GM12878 (cell line): ENCODE data around the gene PTPRM. TPM values are rescaled to one million over a fixed set of nuclear protein-coding genes. Genes with fewer than 3 reads are reported as not detected.

Experiments
- ATAC-seq: fragments of 200-7000 bp; cut with Tn5 transposase; 3 replicates; pipeline ENCODE4 v1.9.1; 2020; ENCODE audit warnings: mild to moderate bottlenecking, moderate library complexity
- BruUV-seq: library from RNA; stranded (reverse); fragments of 400-500 nt; replicated peaks from 2 replicates; lab custom pipeline; 2021; lab: Mats Ljungman, UMichigan
- CTCF ChIA-PET: fragments of 300-600 bp; sonication (Branson Sonifier 250); formaldehyde crosslinking; extraction: SDS; loops from one replicate; lab custom pipeline; 2021; ENCODE audit warnings: inconsistent platforms; lab: Yijun Ruan, JAX
- POLR2A ChIA-PET: fragments of 350-600 bp; formaldehyde crosslinking; extraction: SDS; loops from one replicate; lab custom pipeline; 2021; ENCODE audit warnings: inconsistent platforms; lab: Charles Lee
- RAD21 ChIA-PET: fragments of 300-600 bp; sonication (Branson Sonifier 250); formaldehyde crosslinking; loops from one replicate; lab custom pipeline; 2023; ENCODE audit warnings: antibody characterized with exemption; ENCODE audit not compliant: unreplicated experiment; lab: Charles Lee
- SMC1A ChIA-PET: fragments of 300-600 bp; sonication (Branson Sonifier 250); formaldehyde crosslinking; loops from one replicate; lab custom pipeline; 2023; ENCODE audit not compliant: unreplicated experiment, uncharacterized antibody; lab: Charles Lee
- DNase-seq: peaks from one replicate; pipeline ENCODE4 v3.0.0-alpha.2; 2011; ENCODE audit warnings: low read depth, low spot score
- FAIRE-seq: peaks from 3 replicates; lab custom pipeline; 2011; peaks lifted over from hg19 to GRCh38; lab: Jason Lieb, UNC
- H2AFZ ChIP-seq: 2 replicates; pipeline ENCODE4 v1.6.0; 2011; ENCODE audit warnings: low read depth, low read length, control low read depth; ENCODE audit not compliant: control insufficient read depth
- H3K27ac ChIP-seq: 2 replicates; pipeline ENCODE4 v1.5.1; 2011; ENCODE audit warnings: control low read depth; ENCODE audit not compliant: control insufficient read depth, insufficient read depth
- H3K27me3 ChIP-seq, 2 experiments: replicated peaks in 1 of 2; 2 replicates each; pipeline versions ENCODE4 v1.6.0 to v1.6.1; 2011; ENCODE audit warnings: low read length in 1 of 2; ENCODE audit not compliant: control insufficient read depth in 2 of 2, insufficient read depth in 2 of 2
- H3K36me3 ChIP-seq, 2 experiments: 2 replicates each; pipeline ENCODE4 v1.5.1; 2011; ENCODE audit warnings: low read length in 1 of 2; ENCODE audit not compliant: control insufficient read depth in 2 of 2, insufficient read depth in 2 of 2
- H3K4me1 ChIP-seq: 2 replicates; pipeline ENCODE4 v1.6.1; 2011; ENCODE audit warnings: mild to moderate bottlenecking, low read length, moderate library complexity, mixed read lengths; ENCODE audit not compliant: control insufficient read depth, insufficient read depth
- H3K4me2 ChIP-seq: 2 replicates; pipeline ENCODE4 v1.6.0; 2011; ENCODE audit warnings: control low read depth; ENCODE audit not compliant: control insufficient read depth, insufficient read depth
- H3K4me3 ChIP-seq: fragments of 200-600 bp; sonication (generic); 2 replicates; pipeline ENCODE4 v1.5.1; 2016
- H3K79me2 ChIP-seq: 2 replicates; pipeline ENCODE4 v1.6.0; 2011; ENCODE audit warnings: low read length; ENCODE audit not compliant: control insufficient read depth, insufficient read depth
- H3K9ac ChIP-seq: 2 replicates; pipeline ENCODE4 v1.8.0; 2011; ENCODE audit warnings: low read length, control low read depth, mixed read lengths; ENCODE audit not compliant: control insufficient read depth, insufficient read depth
- H3K9me3 ChIP-seq: replicated peaks from 3 replicates; pipeline ENCODE4 v1.5.1; 2011; ENCODE audit warnings: mild to moderate bottlenecking, low read length; ENCODE audit not compliant: control insufficient read depth, insufficient read depth
- H4K20me1 ChIP-seq: 2 replicates; pipeline ENCODE4 v1.6.0; 2011; ENCODE audit not compliant: control insufficient read depth, insufficient read depth
- ATF7 ChIP-seq: fragments of 450-650 bp; IDR thresholded peaks from 2 replicates; pipeline ENCODE4 v1.6.1; 2016; ENCODE audit warnings: low read depth, mild to moderate bottlenecking
- BMI1 ChIP-seq: fragments of 450-650 bp; IDR thresholded peaks from 2 replicates; pipeline ENCODE4 v1.6.1; 2016; ENCODE audit warnings: mild to moderate bottlenecking, moderate library complexity, borderline replicate concordance
- CHD2 ChIP-seq: IDR thresholded peaks from 2 replicates; pipeline ENCODE4 v1.6.1; 2011; ENCODE audit warnings: low read depth, low read length, improper control_type of control experiment, borderline replicate concordance
- MXI1 ChIP-seq: fragments of 150-350 bp; IDR thresholded peaks from 2 replicates; pipeline ENCODE4 v1.6.1; 2011; ENCODE audit warnings: low read depth, mild to moderate bottlenecking, inconsistent platforms, low read length, improper control_type of control experiment
- MYB ChIP-seq: fragments of 150-350 bp; IDR thresholded peaks from 2 replicates; pipeline ENCODE4 v1.6.1; 2014; ENCODE audit warnings: mild to moderate bottlenecking, low read depth, low read length, borderline replicate concordance
- SMC3 ChIP-seq: IDR thresholded peaks from 2 replicates; pipeline ENCODE4 v1.6.1; 2011; ENCODE audit warnings: low read length, improper control_type of control experiment, borderline replicate concordance
- SUPT20H ChIP-seq: IDR thresholded peaks from 2 replicates; pipeline ENCODE4 v1.6.1; 2011; ENCODE audit warnings: low read depth, mild to moderate bottlenecking, low read length, moderate library complexity, borderline replicate concordance; ENCODE audit not compliant: control insufficient read depth
- SUZ12 ChIP-seq: fragments of 200-600 bp; sonication (generic); IDR thresholded peaks from one replicate; pipeline ENCODE4 v1.6.1; 2018; ENCODE audit warnings: antibody characterized with exemption, mild to moderate bottlenecking; ENCODE audit not compliant: unreplicated experiment
- WRNIP1 ChIP-seq: IDR thresholded peaks from 2 replicates; pipeline ENCODE4 v1.6.1; 2011; ENCODE audit warnings: low read depth, low read length, improper control_type of control experiment, borderline replicate concordance
- ZNF274 ChIP-seq: IDR thresholded peaks from one replicate; pipeline ENCODE4 v1.8.0; 2011; ENCODE audit not compliant: insufficient read length, insufficient read depth
- in situ Hi-C: fragments of 300-500 bp; cut with MboI; formaldehyde crosslinking; loops from 9 replicates; pipeline ENCODE4 v1.14.3; 2018; ENCODE audit warnings: mixed read lengths
- intact Hi-C: fragments of 100-400 bp; cut with micrococcal nuclease; formaldehyde crosslinking; loops from one replicate; pipeline ENCODE4 v1.14.2; 2022; ENCODE audit not compliant: unreplicated experiment
- polyA plus RNA-seq, 11 experiments: library from polyadenylated mRNA; depleted of rRNA in 4 of 11; unstranded in 6 of 11; stranded (reverse) in 5 of 11; fragments of >200 nt; fragmentation: Nextera tagmentation in 4 of 11; fragmentation: Illumina TruSeq in 1 of 11; extraction: Ambion mirVana in 4 of 11; extraction: Trizol in 1 of 11; gene quantifications; 1 replicate in 1 of 11; 2 replicates in 10 of 11; pipeline versions ENCODE4 v1.2.1 to v1.2.3, GENCODE V29; 2011 to 2016; ENCODE audit warnings: inconsistent platforms in 2 of 11, missing spikeins in 2 of 11, low read depth in 1 of 11
- total RNA-seq, 4 experiments: library from RNA; depleted of rRNA in 3 of 4; stranded (reverse); fragments of >200 nt in 3 of 4; fragmentation: Illumina TruSeq in 1 of 4; extraction: Trizol in 1 of 4; gene quantifications; 2 replicates each; pipeline versions ENCODE4 v1.2.1 to v1.2.3, GENCODE V29; 2013 to 2021
- TF ChIP-seq, protein P1 (sequence below): fragments of 450-650 bp; IDR thresholded peaks from 2 replicates; pipeline ENCODE4 v1.6.1; 2018; ENCODE audit warnings: mild to moderate bottlenecking, low read depth, moderate library complexity; ENCODE audit not compliant: partially characterized antibody
- TF ChIP-seq, protein P2 (sequence below): IDR thresholded peaks from 2 replicates; pipeline ENCODE4 v1.6.1; 2011; ENCODE audit warnings: mild to moderate bottlenecking, low read depth, low read length, moderate library complexity; ENCODE audit not compliant: insufficient replicate concordance
- TF ChIP-seq, protein P3 (sequence below): fragments of 450-650 bp; IDR thresholded peaks from 2 replicates; pipeline ENCODE4 v1.6.1; 2014; ENCODE audit warnings: mild to moderate bottlenecking
- TF ChIP-seq, protein P4 (sequence below): fragments of 450-650 bp; IDR thresholded peaks from 2 replicates; pipeline ENCODE4 v1.6.1; 2017; ENCODE audit warnings: antibody characterized with exemption, mild to moderate bottlenecking, moderate library complexity

The PTPRM gene
- total and polyA plus RNA-seq, 10 of the 15 experiments (the other 5 are each of a cell fraction or from before 2014, with no cell fraction given): 0.07 to 22.6 (median 0.60) TPM

DNA sequence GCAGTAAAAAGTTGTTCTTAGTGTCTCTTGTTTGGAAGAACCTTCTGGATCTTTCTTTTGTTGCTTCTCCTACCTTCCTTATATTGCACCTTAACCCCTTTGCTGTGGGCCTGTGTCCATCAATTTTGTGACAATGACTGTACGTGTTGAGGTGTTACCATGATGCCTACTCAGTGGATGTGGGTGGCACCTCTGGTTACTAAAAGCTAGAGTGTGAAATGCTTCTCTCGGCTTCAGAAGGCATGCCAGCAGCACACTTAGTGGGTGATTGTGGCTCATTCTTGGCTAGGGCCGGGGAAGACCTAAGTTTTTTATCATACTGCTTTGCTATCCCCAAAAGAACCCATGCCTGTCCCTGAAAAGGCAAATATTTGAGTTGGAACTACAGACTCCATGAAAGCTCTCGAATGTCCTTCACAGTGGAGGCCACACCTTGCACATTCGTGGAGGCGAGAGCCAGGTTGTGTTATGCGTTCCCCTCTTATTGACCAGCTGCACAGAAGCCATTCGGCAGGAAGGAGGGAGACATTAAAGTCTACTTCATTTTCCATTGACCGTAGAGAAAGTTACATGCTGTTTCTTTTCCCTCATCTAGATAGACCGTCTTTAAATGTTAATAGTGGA, 528.9 kb downstream of the PTPRM start (continued):
- TF ChIP-seq, protein P1, sequence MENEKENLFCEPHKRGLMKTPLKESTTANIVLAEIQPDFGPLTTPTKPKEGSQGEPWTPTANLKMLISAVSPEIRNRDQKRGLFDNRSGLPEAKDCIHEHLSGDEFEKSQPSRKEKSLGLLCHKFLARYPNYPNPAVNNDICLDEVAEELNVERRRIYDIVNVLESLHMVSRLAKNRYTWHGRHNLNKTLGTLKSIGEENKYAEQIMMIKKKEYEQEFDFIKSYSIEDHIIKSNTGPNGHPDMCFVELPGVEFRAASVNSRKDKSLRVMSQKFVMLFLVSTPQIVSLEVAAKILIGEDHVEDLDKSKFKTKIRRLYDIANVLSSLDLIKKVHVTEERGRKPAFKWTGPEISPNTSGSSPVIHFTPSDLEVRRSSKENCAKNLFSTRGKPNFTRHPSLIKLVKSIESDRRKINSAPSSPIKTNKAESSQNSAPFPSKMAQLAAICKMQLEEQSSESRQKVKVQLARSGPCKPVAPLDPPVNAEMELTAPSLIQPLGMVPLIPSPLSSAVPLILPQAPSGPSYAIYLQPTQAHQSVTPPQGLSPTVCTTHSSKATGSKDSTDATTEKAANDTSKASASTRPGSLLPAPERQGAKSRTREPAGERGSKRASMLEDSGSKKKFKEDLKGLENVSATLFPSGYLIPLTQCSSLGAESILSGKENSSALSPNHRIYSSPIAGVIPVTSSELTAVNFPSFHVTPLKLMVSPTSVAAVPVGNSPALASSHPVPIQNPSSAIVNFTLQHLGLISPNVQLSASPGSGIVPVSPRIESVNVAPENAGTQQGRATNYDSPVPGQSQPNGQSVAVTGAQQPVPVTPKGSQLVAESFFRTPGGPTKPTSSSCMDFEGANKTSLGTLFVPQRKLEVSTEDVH: no peak
- TF ChIP-seq, protein P2, sequence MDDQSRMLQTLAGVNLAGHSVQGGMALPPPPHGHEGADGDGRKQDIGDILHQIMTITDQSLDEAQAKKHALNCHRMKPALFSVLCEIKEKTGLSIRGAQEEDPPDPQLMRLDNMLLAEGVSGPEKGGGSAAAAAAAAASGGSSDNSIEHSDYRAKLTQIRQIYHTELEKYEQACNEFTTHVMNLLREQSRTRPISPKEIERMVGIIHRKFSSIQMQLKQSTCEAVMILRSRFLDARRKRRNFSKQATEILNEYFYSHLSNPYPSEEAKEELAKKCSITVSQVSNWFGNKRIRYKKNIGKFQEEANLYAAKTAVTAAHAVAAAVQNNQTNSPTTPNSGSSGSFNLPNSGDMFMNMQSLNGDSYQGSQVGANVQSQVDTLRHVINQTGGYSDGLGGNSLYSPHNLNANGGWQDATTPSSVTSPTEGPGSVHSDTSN: no peak
- TF ChIP-seq, protein P3, sequence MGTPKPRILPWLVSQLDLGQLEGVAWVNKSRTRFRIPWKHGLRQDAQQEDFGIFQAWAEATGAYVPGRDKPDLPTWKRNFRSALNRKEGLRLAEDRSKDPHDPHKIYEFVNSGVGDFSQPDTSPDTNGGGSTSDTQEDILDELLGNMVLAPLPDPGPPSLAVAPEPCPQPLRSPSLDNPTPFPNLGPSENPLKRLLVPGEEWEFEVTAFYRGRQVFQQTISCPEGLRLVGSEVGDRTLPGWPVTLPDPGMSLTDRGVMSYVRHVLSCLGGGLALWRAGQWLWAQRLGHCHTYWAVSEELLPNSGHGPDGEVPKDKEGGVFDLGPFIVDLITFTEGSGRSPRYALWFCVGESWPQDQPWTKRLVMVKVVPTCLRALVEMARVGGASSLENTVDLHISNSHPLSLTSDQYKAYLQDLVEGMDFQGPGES: no peak

DNA sequence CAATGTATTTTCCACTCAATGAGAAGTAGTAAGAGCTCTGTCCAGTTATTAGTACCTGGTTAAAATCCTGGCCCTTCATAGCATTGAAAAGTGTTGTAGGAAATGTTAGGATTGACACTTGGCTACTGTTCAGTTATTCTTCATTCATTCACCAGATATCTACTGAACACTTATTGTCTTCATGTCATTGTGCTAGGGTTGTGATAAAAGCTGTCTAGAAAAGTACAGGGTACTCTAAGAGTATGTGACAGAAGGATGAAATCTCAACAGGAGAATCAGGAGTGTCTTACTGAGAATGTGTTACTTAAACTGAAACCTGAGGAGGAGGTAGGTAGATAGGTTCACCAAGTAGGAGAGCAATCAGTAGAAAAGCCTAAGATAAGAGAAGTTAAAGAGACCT, 530.3 kb downstream of the PTPRM start:
- Histone ChIP-seq H3K36me3 (no peaks in the 10 kb centered on the region), H3K9me3 (no peaks in the 10 kb centered on the region; the same call in 2 of the 3 replicates), H3K79me2 (no peaks in the 10 kb centered on the region), H3K4me1 (no peaks in the 10 kb centered on the region), H2AFZ (no peak overlapping the region), H3K27me3 (no peaks in the 10 kb centered on the region), H4K20me1 (no peaks in the 10 kb centered on the region), H3K4me3 (no peak overlapping the region)
- ChIA-PET SMC1A (interaction anchor here (0.6 kb wide), 1 partner anchor 30 kb away, joined by 4 read pairs; no protein-coding TSS in a partner anchor), RAD21 (no interaction called here), POLR2A (no interaction called here), CTCF (interaction anchor here (1.8 kb wide), 1 partner anchor 17 kb away, joined by 5 read pairs; no protein-coding TSS in a partner anchor)
- DNase-seq (no peak), FAIRE-seq (no peak), ATAC-seq (no peak)
- in situ Hi-C loops: no loop called here
- no TSS peak for BruUV-seq
- no peak for TF ChIP-seq SUZ12
- TF ChIP-seq WRNIP1: no peak
- TF ChIP-seq, protein P4, sequence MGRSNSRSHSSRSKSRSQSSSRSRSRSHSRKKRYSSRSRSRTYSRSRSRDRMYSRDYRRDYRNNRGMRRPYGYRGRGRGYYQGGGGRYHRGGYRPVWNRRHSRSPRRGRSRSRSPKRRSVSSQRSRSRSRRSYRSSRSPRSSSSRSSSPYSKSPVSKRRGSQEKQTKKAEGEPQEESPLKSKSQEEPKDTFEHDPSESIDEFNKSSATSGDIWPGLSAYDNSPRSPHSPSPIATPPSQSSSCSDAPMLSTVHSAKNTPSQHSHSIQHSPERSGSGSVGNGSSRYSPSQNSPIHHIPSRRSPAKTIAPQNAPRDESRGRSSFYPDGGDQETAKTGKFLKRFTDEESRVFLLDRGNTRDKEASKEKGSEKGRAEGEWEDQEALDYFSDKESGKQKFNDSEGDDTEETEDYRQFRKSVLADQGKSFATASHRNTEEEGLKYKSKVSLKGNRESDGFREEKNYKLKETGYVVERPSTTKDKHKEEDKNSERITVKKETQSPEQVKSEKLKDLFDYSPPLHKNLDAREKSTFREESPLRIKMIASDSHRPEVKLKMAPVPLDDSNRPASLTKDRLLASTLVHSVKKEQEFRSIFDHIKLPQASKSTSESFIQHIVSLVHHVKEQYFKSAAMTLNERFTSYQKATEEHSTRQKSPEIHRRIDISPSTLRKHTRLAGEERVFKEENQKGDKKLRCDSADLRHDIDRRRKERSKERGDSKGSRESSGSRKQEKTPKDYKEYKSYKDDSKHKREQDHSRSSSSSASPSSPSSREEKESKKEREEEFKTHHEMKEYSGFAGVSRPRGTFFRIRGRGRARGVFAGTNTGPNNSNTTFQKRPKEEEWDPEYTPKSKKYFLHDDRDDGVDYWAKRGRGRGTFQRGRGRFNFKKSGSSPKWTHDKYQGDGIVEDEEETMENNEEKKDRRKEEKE: no peak
- no peak for TF ChIP-seq MYB
- no peak for TF ChIP-seq ATF7
- TF ChIP-seq BMI1: no peak
- TF ChIP-seq SMC3: no peak
- TF ChIP-seq MXI1: no peak
- TF ChIP-seq SUPT20H: no peak
- TF ChIP-seq CHD2: no peak
- no peak for TF ChIP-seq ZNF274
- TF ChIP-seq, all 136 proteins: peak for 0
- intact Hi-C loops: no loop called here
- no peak overlapping the region for H3K27ac ChIP-seq
- no peak overlapping the region for H3K4me2 ChIP-seq
- no peak overlapping the region for H3K9ac ChIP-seq
